NCI-H1694 treated with DMSO at 0.1 percent for 48 hours (cell line): ENCODE data around the gene PIGL.

Source experiments
- DNase-seq: peaks from one replicate; lab custom pipeline; 2025; lab: John Stamatoyannopoulos, UW

The PIGL gene

GRCh38 chr17:16353317-16354174 is 136.5 kb downstream of the PIGL start, which contains the start of gene CENPV:
Gene CENPV, minus strand, starts transcription at chr17:16353469. Its CDS starts 33 bp downstream, at chr17:16353436.
- DNase-seq, result peak; percentile 33

GRCh38 chr17:16354585-16354984 is 137.6 kb downstream of the PIGL start:
- no peak for DNase-seq

- no peak for DNase-seq
Measured at GRCh38 chr17:16358394-16358793, 141.4 kb downstream of the PIGL start.

- no peak for DNase-seq
Measured at GRCh38 chr17:16361874-16362273, 144.9 kb downstream of the PIGL start.

GRCh38 chr17:16363749-16364536 is 146.9 kb downstream of the PIGL start:
- peak; percentile 70 for DNase-seq

GRCh38 chr17:16364625-16365024 is 147.6 kb downstream of the PIGL start:
- no peak for DNase-seq

- no peak for DNase-seq
Measured at GRCh38 chr17:16371742-16372141, 154.7 kb downstream of the PIGL start.

- no peak for DNase-seq
Measured at GRCh38 chr17:16374146-16374938, 157.3 kb downstream of the PIGL start.
